ENCODE results near the gene DIS3L2.

DIS3L2 gene

DNA sequence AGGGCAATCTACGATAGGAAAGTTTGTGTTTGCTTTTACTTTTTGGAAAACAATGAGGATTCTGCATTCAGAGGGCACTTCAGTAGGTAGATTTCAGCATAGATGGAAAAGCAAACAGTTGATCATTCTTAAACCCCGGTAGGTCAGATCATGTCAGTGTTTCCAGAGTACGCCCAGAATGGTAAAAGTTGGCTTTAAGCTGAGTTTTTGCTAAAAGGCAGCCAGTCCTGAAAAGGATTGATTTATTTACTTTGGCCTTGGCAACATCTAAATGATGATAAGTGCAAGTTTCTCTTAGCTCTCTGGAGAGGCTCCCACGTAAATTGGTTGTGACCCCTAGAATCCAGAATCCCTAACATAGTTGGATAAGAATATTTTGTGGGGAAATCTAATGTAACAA, 168.0 kb downstream of the DIS3L2 start:
- Histone ChIP-seq H3K36me3 (replicated peaks in 1 of 2; ENCODE audit: control insufficient read depth in 2 of 2, insufficient read depth in 2 of 2, low read length in 2 of 2) (peaks cover 0 to 27% of the 10 kb centered on the region in 2 donors), H2AK5ac (ENCODE audit: low read depth, low read length) (no peak overlapping the region), H2AFZ (ENCODE audit: low read length) (no peak overlapping the region), H2BK120ac (ENCODE audit: low read depth, low read length) (no peak overlapping the region), H3K79me1 (ENCODE audit: low read depth, low read length) (no peaks in the 10 kb centered on the region), H3K4me3 (ENCODE audit: low read length in 2 of 2) (no peak overlapping the region), H3K14ac (ENCODE audit: low read length) (no peak overlapping the region), H3K23ac (ENCODE audit: low read depth, low read length, poor library complexity) (no peak overlapping the region), H3K27ac (replicated peaks; ENCODE audit: low read length) (no peak overlapping the region), H3K4ac (ENCODE audit: low read length) (no peak overlapping the region), H3K4me1 (ENCODE audit: control insufficient read depth in 2 of 2, insufficient read depth in 1 of 2, low read depth in 1 of 2, low read length in 2 of 2) (no peaks in the 10 kb centered on the region), H4K8ac (ENCODE audit: low read depth, low read length) (no peak overlapping the region), H2BK12ac (ENCODE audit: low read length) (no peak overlapping the region), H2BK5ac (ENCODE audit: low read length) (no peak overlapping the region), H3K4me2 (ENCODE audit: insufficient read depth, low read length, poor library complexity, severe bottlenecking) (no peak overlapping the region), H2BK15ac (ENCODE audit: low read length) (no peak overlapping the region), H3K9me3 (replicated peaks in 1 of 2; ENCODE audit: control insufficient read depth in 2 of 2, insufficient read depth in 1 of 2, low read depth in 1 of 2, low read length in 2 of 2) (no peaks in the 10 kb centered on the region), H4K91ac (ENCODE audit: low read depth, low read length, poor library complexity) (no peak overlapping the region), H3K9ac (ENCODE audit: low read depth, low read length, poor library complexity) (no peak overlapping the region), H3K18ac (ENCODE audit: low read length) (no peak overlapping the region), H3K27me3 (ENCODE audit: control insufficient read depth in 3 of 3, insufficient read depth in 3 of 3, low read depth in 1 of 3, low read length in 3 of 3) (peaks cover 0 to 3% (median 0%) of the 10 kb centered on the region in 3 experiments)
- no CpG with 5 or more reads among the region's 4 CpGs for WGBS, 2 donors (ENCODE audit: extremely low coverage in 2 of 2, insufficient read length in 2 of 2, insufficient replicate concordance in 1 of 2)
- DNase-seq (ENCODE audit: low spot score), result no peak

DNA sequence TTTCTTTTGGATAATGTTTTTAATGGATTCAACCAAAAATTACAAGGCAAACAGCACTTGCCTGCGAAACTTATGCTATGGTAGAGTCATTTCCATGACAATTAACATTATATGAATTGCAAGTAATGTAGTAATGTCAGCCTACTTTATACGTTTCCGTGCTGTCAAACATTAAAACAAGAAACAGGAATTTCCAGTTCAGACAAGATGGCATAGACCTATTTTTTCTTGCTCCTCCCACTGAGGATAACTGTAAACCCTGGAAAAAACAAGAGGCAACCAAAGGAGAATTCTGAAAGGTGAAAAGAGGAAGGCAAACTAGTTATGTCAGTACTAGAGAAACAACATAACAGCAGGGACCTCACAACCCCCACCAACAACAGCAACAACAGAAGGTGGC, 170.7 kb downstream of the DIS3L2 start:
- H3K4ac ChIP-seq (ENCODE audit: low read length), result no peak overlapping the region
- no peak overlapping the region for H2BK15ac ChIP-seq (ENCODE audit: low read length)
- H2AK5ac ChIP-seq (ENCODE audit: low read depth, low read length), result no peak overlapping the region
- no peak for DNase-seq (ENCODE audit: low spot score)
- no peak overlapping the region for H3K4me2 ChIP-seq (ENCODE audit: insufficient read depth, low read length, poor library complexity, severe bottlenecking)
- H3K4me1 ChIP-seq (ENCODE audit: control insufficient read depth in 2 of 2, insufficient read depth in 1 of 2, low read depth in 1 of 2, low read length in 2 of 2), result no peaks in the 10 kb centered on the region
- no peak overlapping the region for H2AFZ ChIP-seq (ENCODE audit: low read length)
- no peak overlapping the region for H2BK12ac ChIP-seq (ENCODE audit: low read length)
- H2BK5ac ChIP-seq (ENCODE audit: low read length), result no peak overlapping the region
- no peak overlapping the region for H3K23ac ChIP-seq (ENCODE audit: low read depth, low read length, poor library complexity)
- no peak overlapping the region for H3K18ac ChIP-seq (ENCODE audit: low read length)
- H3K9ac ChIP-seq (ENCODE audit: low read depth, low read length, poor library complexity), result no peak overlapping the region
- WGBS, 2 donors (ENCODE audit: extremely low coverage in 2 of 2, insufficient read length in 2 of 2, insufficient replicate concordance in 1 of 2), result no CpG with 5 or more reads among the region's 3 CpGs
- no peak overlapping the region for H4K91ac ChIP-seq (ENCODE audit: low read depth, low read length, poor library complexity)
- H4K8ac ChIP-seq (ENCODE audit: low read depth, low read length), result no peak overlapping the region
- H3K36me3 ChIP-seq (replicated peaks in 1 of 2; ENCODE audit: control insufficient read depth in 2 of 2, insufficient read depth in 2 of 2, low read length in 2 of 2), result peaks cover 0 to 27% of the 10 kb centered on the region in 2 donors
- H3K14ac ChIP-seq (ENCODE audit: low read length), result no peak overlapping the region
- H3K4me3 ChIP-seq (ENCODE audit: low read length in 2 of 2), result no peak overlapping the region
- H3K9me3 ChIP-seq (replicated peaks in 1 of 2; ENCODE audit: control insufficient read depth in 2 of 2, insufficient read depth in 1 of 2, low read depth in 1 of 2, low read length in 2 of 2), result no peaks in the 10 kb centered on the region
- H3K79me1 ChIP-seq (ENCODE audit: low read depth, low read length), result no peaks in the 10 kb centered on the region
- no peak overlapping the region for H3K27ac ChIP-seq (replicated peaks; ENCODE audit: low read length)
- H3K27me3 ChIP-seq (ENCODE audit: control insufficient read depth in 3 of 3, insufficient read depth in 3 of 3, low read depth in 1 of 3, low read length in 3 of 3), result no peaks in the 10 kb centered on the region
- H2BK120ac ChIP-seq (ENCODE audit: low read depth, low read length), result no peak overlapping the region

DNA sequence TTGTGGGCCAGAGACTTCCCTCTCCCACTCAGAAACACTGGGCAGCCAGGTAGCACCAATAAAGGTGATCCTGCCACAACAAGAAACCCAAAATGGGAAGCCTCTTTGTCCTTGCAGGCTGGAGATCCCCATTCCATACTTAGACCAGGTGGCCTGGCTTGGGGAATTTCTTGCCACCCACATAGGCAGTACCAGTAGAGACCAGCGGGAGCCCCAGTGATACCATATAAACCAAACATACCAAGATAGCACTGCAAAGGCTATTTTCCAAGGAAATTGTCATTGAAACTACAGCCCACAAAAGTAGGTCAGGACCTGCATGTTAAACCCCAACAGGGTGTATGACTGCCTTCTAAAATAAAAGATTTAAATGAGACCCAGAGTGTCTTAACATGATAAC, 171.6 kb downstream of the DIS3L2 start:
- no peaks in the 10 kb centered on the region for H3K4me1 ChIP-seq (ENCODE audit: control insufficient read depth in 2 of 2, insufficient read depth in 1 of 2, low read depth in 1 of 2, low read length in 2 of 2)
- no peak overlapping the region for H4K91ac ChIP-seq (ENCODE audit: low read depth, low read length, poor library complexity)
- H2AK5ac ChIP-seq (ENCODE audit: low read depth, low read length), result no peak overlapping the region
- no peak overlapping the region for H3K27ac ChIP-seq (replicated peaks; ENCODE audit: low read length)
- no peak overlapping the region for H3K4me3 ChIP-seq (ENCODE audit: low read length in 2 of 2)
- H2BK15ac ChIP-seq (ENCODE audit: low read length), result no peak overlapping the region
- H3K18ac ChIP-seq (ENCODE audit: low read length), result no peak overlapping the region
- no peak for DNase-seq (ENCODE audit: low spot score)
- H3K36me3 ChIP-seq (replicated peaks in 1 of 2; ENCODE audit: control insufficient read depth in 2 of 2, insufficient read depth in 2 of 2, low read length in 2 of 2), result peaks cover 0 to 27% of the 10 kb centered on the region in 2 donors
- no peaks in the 10 kb centered on the region for H3K27me3 ChIP-seq (ENCODE audit: control insufficient read depth in 3 of 3, insufficient read depth in 3 of 3, low read depth in 1 of 3, low read length in 3 of 3)
- H4K8ac ChIP-seq (ENCODE audit: low read depth, low read length), result no peak overlapping the region
- no peak overlapping the region for H3K4ac ChIP-seq (ENCODE audit: low read length)
- H2BK5ac ChIP-seq (ENCODE audit: low read length), result no peak overlapping the region
- H3K9ac ChIP-seq (ENCODE audit: low read depth, low read length, poor library complexity), result no peak overlapping the region
- H3K14ac ChIP-seq (ENCODE audit: low read length), result no peak overlapping the region
- H3K79me1 ChIP-seq (ENCODE audit: low read depth, low read length), result no peaks in the 10 kb centered on the region
- no peak overlapping the region for H2AFZ ChIP-seq (ENCODE audit: low read length)
- no peak overlapping the region for H3K23ac ChIP-seq (ENCODE audit: low read depth, low read length, poor library complexity)
- no peak overlapping the region for H2BK12ac ChIP-seq (ENCODE audit: low read length)
- no peaks in the 10 kb centered on the region for H3K9me3 ChIP-seq (replicated peaks in 1 of 2; ENCODE audit: control insufficient read depth in 2 of 2, insufficient read depth in 1 of 2, low read depth in 1 of 2, low read length in 2 of 2)
- no peak overlapping the region for H3K4me2 ChIP-seq (ENCODE audit: insufficient read depth, low read length, poor library complexity, severe bottlenecking)
- WGBS, 2 donors (ENCODE audit: extremely low coverage in 2 of 2, insufficient read length in 2 of 2, insufficient replicate concordance in 1 of 2), result no CpG with 5 or more reads among the region's 1 CpG
- H2BK120ac ChIP-seq (ENCODE audit: low read depth, low read length), result no peak overlapping the region

DNA sequence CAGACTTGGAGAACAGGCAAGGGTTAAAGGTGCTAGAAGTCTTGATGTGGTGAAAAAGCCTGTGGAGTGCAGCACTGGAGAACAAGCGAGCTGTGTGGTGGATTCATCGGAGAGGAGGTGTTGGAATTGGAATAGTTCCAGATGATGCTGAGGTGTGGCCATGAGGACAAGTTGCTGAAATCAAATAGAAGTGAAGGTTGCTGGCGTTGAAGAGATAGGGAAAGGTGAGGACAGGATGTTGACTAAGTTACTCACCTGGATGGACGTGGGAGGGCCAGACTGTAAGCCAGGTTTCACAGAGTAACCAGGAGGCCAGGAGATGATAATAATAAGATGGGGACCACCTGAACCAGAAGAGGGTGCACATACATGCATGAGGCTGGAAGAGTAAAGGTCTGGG, 173.4 kb downstream of the DIS3L2 start:
- Histone ChIP-seq H2AK5ac (ENCODE audit: low read depth, low read length) (no peak overlapping the region), H2BK15ac (ENCODE audit: low read length) (no peak overlapping the region), H2AFZ (ENCODE audit: low read length) (no peak overlapping the region), H2BK120ac (ENCODE audit: low read depth, low read length) (no peak overlapping the region), H3K14ac (ENCODE audit: low read length) (no peak overlapping the region), H3K4me1 (ENCODE audit: control insufficient read depth in 2 of 2, insufficient read depth in 1 of 2, low read depth in 1 of 2, low read length in 2 of 2) (no peaks in the 10 kb centered on the region), H3K79me1 (ENCODE audit: low read depth, low read length) (no peaks in the 10 kb centered on the region), H3K27me3 (ENCODE audit: control insufficient read depth in 3 of 3, insufficient read depth in 3 of 3, low read depth in 1 of 3, low read length in 3 of 3) (no peaks in the 10 kb centered on the region), H3K9ac (ENCODE audit: low read depth, low read length, poor library complexity) (no peak overlapping the region), H3K4me2 (ENCODE audit: insufficient read depth, low read length, poor library complexity, severe bottlenecking) (no peak overlapping the region), H3K27ac (replicated peaks; ENCODE audit: low read length) (no peak overlapping the region), H4K8ac (ENCODE audit: low read depth, low read length) (no peak overlapping the region), H3K18ac (ENCODE audit: low read length) (no peak overlapping the region), H3K23ac (ENCODE audit: low read depth, low read length, poor library complexity) (no peak overlapping the region), H3K4ac (ENCODE audit: low read length) (no peak overlapping the region), H4K91ac (ENCODE audit: low read depth, low read length, poor library complexity) (no peak overlapping the region), H2BK12ac (ENCODE audit: low read length) (no peak overlapping the region), H3K4me3 (ENCODE audit: low read length in 2 of 2) (no peak overlapping the region), H3K9me3 (replicated peaks in 1 of 2; ENCODE audit: control insufficient read depth in 2 of 2, insufficient read depth in 1 of 2, low read depth in 1 of 2, low read length in 2 of 2) (no peaks in the 10 kb centered on the region), H3K36me3 (replicated peaks in 1 of 2; ENCODE audit: control insufficient read depth in 2 of 2, insufficient read depth in 2 of 2, low read length in 2 of 2) (peaks cover 0 to 27% of the 10 kb centered on the region in 2 donors), H2BK5ac (ENCODE audit: low read length) (no peak overlapping the region)
- WGBS, 2 donors (ENCODE audit: extremely low coverage in 2 of 2, insufficient read length in 2 of 2, insufficient replicate concordance in 1 of 2), result no CpG with 5 or more reads among the region's 4 CpGs
- no peak for DNase-seq (ENCODE audit: low spot score)
